Lung (tissue), 12 donors: ENCODE results near the gene PRDM16. TPM values are rescaled to one million over a fixed set of nuclear protein-coding genes. Genes with fewer than 3 reads are reported as not detected.

Experiments used
- ATAC-seq: fragments of 200-7000 bp; cut with Tn5 transposase; one replicate; pipeline ENCODE4 v1.9.1; 2020; ENCODE audit warnings: moderate number of reproducible peaks; ENCODE audit not compliant: insufficient read depth, low FRiP score
- DNase-seq, 3 donors: peaks; one replicate each; pipeline ENCODE4 v3.0.0-alpha.2; 2013 to 2017
- H3K27ac ChIP-seq, 2 donors: one replicate each; pipeline ENCODE4 v1.5.1; 2013; ENCODE audit warnings: mild to moderate bottlenecking in 2 of 2, moderate library complexity in 2 of 2, control low read depth in 1 of 2, inconsistent platforms in 1 of 2, low read depth in 1 of 2, low read length in 1 of 2
- H3K27me3 ChIP-seq, 3 donors: one replicate each; pipeline ENCODE4 v1.5.1; 2013; ENCODE audit warnings: low read length in 2 of 3; ENCODE audit not compliant: control insufficient read depth in 3 of 3, insufficient read depth in 3 of 3
- H3K36me3 ChIP-seq, 4 donors: one replicate each; pipeline ENCODE4 v1.5.1; 2013; ENCODE audit warnings: low read length in 4 of 4, mild to moderate bottlenecking in 1 of 4, moderate library complexity in 1 of 4; ENCODE audit not compliant: control insufficient read depth in 4 of 4, insufficient read depth in 4 of 4
- H3K4me1 ChIP-seq, 5 donors: one replicate each; pipeline ENCODE4 v1.5.1; 2013; ENCODE audit warnings: low read length in 5 of 5, mild to moderate bottlenecking in 2 of 5, moderate library complexity in 1 of 5; ENCODE audit not compliant: control insufficient read depth in 5 of 5, insufficient read depth in 5 of 5
- H3K4me3 ChIP-seq: one replicate; pipeline ENCODE4 v1.5.1; 2013; ENCODE audit warnings: mild to moderate bottlenecking, control low read depth, moderate library complexity
- H3K9ac ChIP-seq, 2 donors: one replicate each; pipeline ENCODE4 v1.5.1; 2013; ENCODE audit warnings: low read length in 2 of 2, control low read depth in 1 of 2; ENCODE audit not compliant: insufficient read depth in 1 of 2
- H3K9me3 ChIP-seq, 4 donors: one replicate each; pipeline ENCODE4 v1.5.1; 2013; ENCODE audit warnings: low read length in 3 of 4, mild to moderate bottlenecking in 1 of 4, moderate library complexity in 1 of 4; ENCODE audit not compliant: control insufficient read depth in 4 of 4, insufficient read depth in 3 of 4
- WGBS, 2 donors: extraction: QIAGEN DNeasy Blood & Tissue Kit; methylation state at CpG; one replicate each; pipeline ENCODE4 v1.1.7; 2013; 5-methylcytosine and 5-hydroxymethylcytosine counted together
- polyA plus RNA-seq, 2 donors: library from polyadenylated mRNA; stranded (reverse); fragments of 200-250 nt; gene quantifications; one replicate each; pipeline ENCODE4 v1.2.1, GENCODE V29; 2013
- total RNA-seq, 2 donors: library from RNA; depleted of rRNA in 1 of 2; stranded (reverse); fragments of >200 nt in 1 of 2; gene quantifications; one replicate each; pipeline ENCODE4 v1.2.1, GENCODE V29; 2014 to 2021
- TF ChIP-seq, protein P1 (sequence below): IDR thresholded peaks from 2 replicates; pipeline ENCODE4 v1.5.1; 2012; ENCODE audit warnings: mild to moderate bottlenecking; ENCODE audit errors: control extremely low read depth, extremely low read depth
- donor health status: control.
- donor health status: control.
- donor health status: Bipolar disorder and iron deficiency.
- donor health status: healthy.
- donor health status: DM: yes; HTN: yes; CAD: no.

Gene PRDM16
- total and polyA plus RNA-seq, 4 donors: 2.4 to 36.5 (median 13.1) TPM

- WGBS, 2 donors: 88 to 92% methylated on average over 13 of the region's 13 CpGs
- Histone ChIP-seq H3K4me1 (peaks cover 0 to 4% (median 0%) of the 10 kb centered on the region in 5 donors), H3K27ac (no peak overlapping the region), H3K4me3 (no peak overlapping the region), H3K36me3 (no peaks in the 10 kb centered on the region), H3K9ac (no peak overlapping the region), H3K27me3 (peaks cover 0 to 4% (median 0%) of the 10 kb centered on the region in 3 donors), H3K9me3 (no peaks in the 10 kb centered on the region)
- DNase-seq (no peak), ATAC-seq (no peak)
- TF ChIP-seq, protein P1, sequence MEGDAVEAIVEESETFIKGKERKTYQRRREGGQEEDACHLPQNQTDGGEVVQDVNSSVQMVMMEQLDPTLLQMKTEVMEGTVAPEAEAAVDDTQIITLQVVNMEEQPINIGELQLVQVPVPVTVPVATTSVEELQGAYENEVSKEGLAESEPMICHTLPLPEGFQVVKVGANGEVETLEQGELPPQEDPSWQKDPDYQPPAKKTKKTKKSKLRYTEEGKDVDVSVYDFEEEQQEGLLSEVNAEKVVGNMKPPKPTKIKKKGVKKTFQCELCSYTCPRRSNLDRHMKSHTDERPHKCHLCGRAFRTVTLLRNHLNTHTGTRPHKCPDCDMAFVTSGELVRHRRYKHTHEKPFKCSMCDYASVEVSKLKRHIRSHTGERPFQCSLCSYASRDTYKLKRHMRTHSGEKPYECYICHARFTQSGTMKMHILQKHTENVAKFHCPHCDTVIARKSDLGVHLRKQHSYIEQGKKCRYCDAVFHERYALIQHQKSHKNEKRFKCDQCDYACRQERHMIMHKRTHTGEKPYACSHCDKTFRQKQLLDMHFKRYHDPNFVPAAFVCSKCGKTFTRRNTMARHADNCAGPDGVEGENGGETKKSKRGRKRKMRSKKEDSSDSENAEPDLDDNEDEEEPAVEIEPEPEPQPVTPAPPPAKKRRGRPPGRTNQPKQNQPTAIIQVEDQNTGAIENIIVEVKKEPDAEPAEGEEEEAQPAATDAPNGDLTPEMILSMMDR: no peak
Measured at GRCh38 chr1:3153197-3153596, 84.2 kb downstream of the PRDM16 start.

- H3K27ac ChIP-seq: no peak overlapping the region
- no peaks in the 10 kb centered on the region for H3K9me3 ChIP-seq
- no peak overlapping the region for H3K4me3 ChIP-seq
- TF ChIP-seq, protein P1: no peak
- peaks cover 0 to 3% (median 0%) of the 10 kb centered on the region in 5 donors for H3K4me1 ChIP-seq
- DNase-seq (no peak), ATAC-seq (no peak)
- no peaks in the 10 kb centered on the region for H3K36me3 ChIP-seq
- no peak overlapping the region for H3K9ac ChIP-seq
- WGBS, 2 donors: 86 to 94% methylated on average over 38 of the region's 38 CpGs
- peaks cover 0 to 4% (median 0%) of the 10 kb centered on the region in 3 donors for H3K27me3 ChIP-seq
Measured at GRCh38 chr1:3153902-3154795, 85.1 kb downstream of the PRDM16 start.

DNA sequence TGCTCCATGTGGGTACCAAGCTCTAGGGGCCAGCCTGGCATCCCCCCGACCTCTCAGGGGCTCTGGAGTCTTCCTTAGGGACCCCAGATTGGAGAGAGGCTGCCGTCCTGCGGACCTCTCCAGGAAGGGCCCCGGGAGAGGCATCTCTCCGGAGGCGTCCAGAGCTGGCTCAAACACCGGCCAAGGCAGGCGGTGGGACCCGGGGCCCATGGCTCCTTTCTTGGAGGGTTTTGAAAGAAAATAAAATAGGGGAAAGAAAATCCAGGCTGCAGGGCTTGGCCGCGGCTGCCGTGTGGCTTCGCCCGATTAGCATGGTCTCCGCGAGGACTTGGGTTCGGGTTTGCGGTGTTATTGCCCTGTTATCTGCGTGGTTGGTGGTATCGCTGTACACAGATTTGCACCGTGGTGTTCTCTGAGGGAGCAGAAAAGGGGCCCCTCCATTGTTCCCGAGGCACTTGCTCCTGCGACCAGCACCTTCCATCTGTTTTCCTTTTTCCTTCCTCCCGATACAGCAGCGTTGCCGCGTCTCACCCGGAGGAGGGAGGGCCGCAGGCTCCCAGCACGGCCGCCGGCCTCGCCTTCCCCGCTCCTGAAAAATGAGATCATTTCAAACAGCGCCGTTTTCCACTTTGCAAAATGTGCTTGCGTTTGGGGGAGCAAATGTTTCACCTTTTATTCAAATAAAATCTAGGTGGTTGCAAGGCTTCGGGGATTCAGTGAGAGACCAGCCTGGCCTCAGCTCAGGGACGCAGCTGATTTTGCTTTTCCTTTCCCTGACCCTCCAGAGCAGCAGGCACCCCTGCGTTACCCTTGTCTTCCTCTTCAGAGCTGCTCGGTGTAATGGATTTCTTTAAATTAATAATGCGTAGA is 86.3 kb downstream of the PRDM16 start:
- Histone ChIP-seq H3K36me3 (no peaks in the 10 kb centered on the region), H3K9me3 (no peaks in the 10 kb centered on the region), H3K4me1 (no peaks in the 10 kb centered on the region), H3K27ac (no peak overlapping the region), H3K9ac (no peak overlapping the region), H3K27me3 (peaks cover 0 to 4% (median 0%) of the 10 kb centered on the region in 3 donors), H3K4me3 (no peak overlapping the region)
- ATAC-seq (no peak), DNase-seq (no peak)
- WGBS, 2 donors: 37 to 47% methylated on average over 41 to 42 of the region's 42 CpGs
- TF ChIP-seq, protein P1: no peak
